HEK293T (cell line): ENCODE results near the gene ZNF860.

Experiments
- CTCF ChIA-PET: fragments of 350-600 bp; formaldehyde crosslinking; extraction: SDS; loops from one replicate; lab custom pipeline; 2021; ENCODE audit warnings: antibody characterized with exemption, inconsistent platforms; lab: Yijun Ruan, JAX
- POLR2A ChIA-PET: fragments of 350-600 bp; formaldehyde crosslinking; extraction: SDS; loops from one replicate; lab custom pipeline; 2020; ENCODE audit warnings: antibody characterized with exemption, inconsistent platforms; lab: Yijun Ruan, JAX
- DNase-seq: peaks from one replicate; pipeline ENCODE4 v3.0.0; 2012; ENCODE audit warnings: mixed read lengths; ENCODE audit errors: extremely low spot score
- ARNT ChIP-seq: fragments of 450-650 bp; IDR thresholded peaks from 2 replicates; pipeline ENCODE4 v1.6.1; 2017; ENCODE audit warnings: mild to moderate bottlenecking
- BHLHE40 ChIP-seq: fragments of 450-650 bp; IDR thresholded peaks from 2 replicates; pipeline ENCODE4 v1.6.1; 2016; ENCODE audit warnings: mild to moderate bottlenecking, moderate library complexity, borderline replicate concordance
- CTBP1 ChIP-seq: fragments of 450-650 bp; IDR thresholded peaks from 2 replicates; pipeline ENCODE4 v1.6.1; 2016; ENCODE audit warnings: borderline replicate concordance
- ELF4 ChIP-seq: fragments of 450-650 bp; IDR thresholded peaks from 2 replicates; pipeline ENCODE4 v1.6.1; 2017; ENCODE audit warnings: antibody characterized with exemption
- FOXA1 ChIP-seq: fragments of 450-650 bp; IDR thresholded peaks from 2 replicates; pipeline ENCODE4 v1.6.1; 2016; ENCODE audit warnings: mild to moderate bottlenecking
- FOXK2 ChIP-seq: fragments of 450-650 bp; IDR thresholded peaks from 2 replicates; pipeline ENCODE4 v1.6.1; 2016; ENCODE audit warnings: mild to moderate bottlenecking
- FOXM1 ChIP-seq: fragments of 450-650 bp; IDR thresholded peaks from 2 replicates; pipeline ENCODE4 v1.6.1; 2017; ENCODE audit warnings: mild to moderate bottlenecking, borderline replicate concordance
- HDGF ChIP-seq: fragments of 450-650 bp; IDR thresholded peaks from 2 replicates; pipeline ENCODE4 v1.6.1; 2017; ENCODE audit warnings: antibody characterized with exemption, borderline replicate concordance
- L3MBTL2 ChIP-seq: fragments of 450-650 bp; conservative IDR thresholded peaks from 2 replicates; pipeline ENCODE4 v1.6.1; 2016; ENCODE audit warnings: mild to moderate bottlenecking
- LEF1 ChIP-seq: fragments of 450-650 bp; IDR thresholded peaks from 2 replicates; pipeline ENCODE4 v1.6.1; 2017; ENCODE audit warnings: mild to moderate bottlenecking, borderline replicate concordance
- NFRKB ChIP-seq: fragments of 450-650 bp; IDR thresholded peaks from 2 replicates; pipeline ENCODE4 v1.6.1; 2016; ENCODE audit warnings: mild to moderate bottlenecking, moderate library complexity
- PKNOX1 ChIP-seq: fragments of 450-650 bp; IDR thresholded peaks from 2 replicates; pipeline ENCODE4 v1.6.1; 2016
- SP1 ChIP-seq: fragments of 450-650 bp; IDR thresholded peaks from 2 replicates; pipeline ENCODE4 v1.6.1; 2017
- SUZ12 ChIP-seq: fragments of 450-650 bp; IDR thresholded peaks from 2 replicates; pipeline ENCODE4 v1.6.1; 2016; ENCODE audit warnings: mild to moderate bottlenecking
- TARDBP ChIP-seq: fragments of 450-650 bp; IDR thresholded peaks from 2 replicates; pipeline ENCODE4 v1.6.1; 2016
- ZNF384 ChIP-seq: fragments of 450-650 bp; IDR thresholded peaks from 2 replicates; pipeline ENCODE4 v1.6.1; 2016

ZNF860 gene

GRCh38 chr3:32037932-32038267 lies 56.4 kb downstream of the ZNF860 start:
- ChIA-PET CTCF (interaction anchor here (1.0 kb wide), 1 partner anchor 9 kb away, joined by 3 read pairs; no protein-coding TSS in a partner anchor), POLR2A (no interaction called here)
- no peak for DNase-seq
- TF ChIP-seq TARDBP (no peak), SUZ12 (no peak), ARNT (no peak), FOXK2 (no peak), ZNF384 (no peak), L3MBTL2 (no peak), ELF4 (no peak), NFRKB (no peak), FOXM1 (no peak), PKNOX1 (no peak), BHLHE40 (no peak), HDGF (no peak), FOXA1 (no peak)

- CTCF ChIA-PET, result interaction anchor here (0.7 kb wide), 1 partner anchor 25 kb away, joined by 4 read pairs; no protein-coding TSS in a partner anchor
- POLR2A ChIA-PET, result interaction anchor here (1.0 kb wide), 1 partner anchor 65 kb away, joined by 3 read pairs; the partner anchor contains the start of gene GPD1L
These were observed 59.8 kb downstream of the ZNF860 start for GRCh38 chr3:32041316-32041715.

More at GRCh38 chr3:32041316-32041715, 59.8 kb downstream of the ZNF860 start:
- no peak for TF ChIP-seq CTBP1
- TF ChIP-seq ARNT, result no peak
- no peak for TF ChIP-seq L3MBTL2
- TF ChIP-seq HDGF, result no peak
- no peak for TF ChIP-seq PKNOX1
- no peak for TF ChIP-seq ELF4
- TF ChIP-seq LEF1, result no peak
- TF ChIP-seq ZNF384, result no peak
- no peak for TF ChIP-seq NFRKB
- TF ChIP-seq FOXA1, result no peak
- TF ChIP-seq TARDBP, result no peak
- no peak for TF ChIP-seq FOXM1
- no peak for TF ChIP-seq SUZ12
- no peak for TF ChIP-seq FOXK2
- TF ChIP-seq SP1, result no peak
- TF ChIP-seq BHLHE40, result no peak
- no peak for DNase-seq
